IMR-90 (cell line): ENCODE data around the gene LRRTM4.

Source experiments
- CTCF ChIP-seq: conservative IDR thresholded peaks from 2 replicates; pipeline ENCODE4 v1.5.1; 2012; ENCODE audit warnings: mild to moderate bottlenecking, low read depth, low read length, improper control_type of control experiment
- RAD21 ChIP-seq: IDR thresholded peaks from 2 replicates; pipeline ENCODE4 v1.6.1; 2012; ENCODE audit warnings: low read length, improper control_type of control experiment

- TF ChIP-seq CTCF, result no peak
- TF ChIP-seq RAD21, result no peak
Measured at GRCh38 chr2:77518311-77518710, 3.9 kb downstream of the LRRTM4 start.
